Tibial nerve (tissue), 4 donors: ENCODE data around the gene LGSN. TPM values are rescaled to one million over a fixed set of nuclear protein-coding genes. Genes with fewer than 3 reads are reported as not detected.

ENCODE experiments used
- DNase-seq, 2 donors: peaks; one replicate each; pipeline ENCODE4 v3.0.0-alpha.2; 2019; ENCODE audit warnings: low spot score in 2 of 2
- H3K27ac ChIP-seq, 4 donors: fragments of 200-600 bp; sonication (generic) in 3 of 4; one replicate each; pipeline ENCODE4 v1.5.1; 2017 to 2019; ENCODE audit warnings: mild to moderate bottlenecking in 1 of 4
- H3K27me3 ChIP-seq, 2 donors: fragments of 200-600 bp; sonication (generic) in 1 of 2; one replicate each; pipeline versions ENCODE4 v1.5.1 to v1.6.0; 2017 to 2019
- H3K36me3 ChIP-seq, 3 donors: fragments of 200-600 bp; sonication (generic); one replicate each; pipeline ENCODE4 v1.5.1; 2018 to 2019
- H3K4me1 ChIP-seq, 4 donors: fragments of 200-600 bp; sonication (generic) in 3 of 4; one replicate each; pipeline ENCODE4 v1.5.1; 2017 to 2019
- H3K4me3 ChIP-seq, 4 donors: fragments of 200-600 bp; sonication (generic) in 3 of 4; one replicate each; pipeline ENCODE4 v1.5.1; 2017 to 2019; ENCODE audit warnings: mild to moderate bottlenecking in 1 of 4, moderate library complexity in 1 of 4
- H3K9me3 ChIP-seq, 4 donors: fragments of 200-600 bp; sonication (generic) in 3 of 4; one replicate each; pipeline ENCODE4 v1.5.1; 2017 to 2019
- EP300 ChIP-seq, 2 donors: sonication (generic); formaldehyde crosslinking; IDR thresholded peaks; one replicate each; pipeline ENCODE4 v1.6.1; 2017; ENCODE audit warnings: antibody characterized with exemption in 2 of 2, mild to moderate bottlenecking in 1 of 2
- POLR2A ChIP-seq, 2 donors: fragments of 450-650 bp; IDR thresholded peaks; one replicate each; pipeline ENCODE4 v1.6.1; 2017; ENCODE audit warnings: antibody characterized with exemption in 2 of 2, mild to moderate bottlenecking in 2 of 2, moderate library complexity in 2 of 2
- WGBS, 2 donors: methylation state at CpG; one replicate each; pipeline ENCODE4 v1.1.5; 2018; 5-methylcytosine and 5-hydroxymethylcytosine counted together
- total RNA-seq, 4 donors: library from RNA; depleted of rRNA; stranded (reverse); fragments of >200 nt; gene quantifications; one replicate each; pipeline ENCODE4 v1.1.0, GENCODE V29; 2016
- TF ChIP-seq, protein P1 (sequence below), 5 experiments: fragments of 200-600 bp in 3 of 5; fragments of 450-650 bp in 2 of 5; sonication (generic) in 3 of 5; IDR thresholded peaks; one replicate each; pipeline ENCODE4 v1.5.1; 2016 to 2019; ENCODE audit warnings: antibody characterized with exemption in 5 of 5, mild to moderate bottlenecking in 3 of 5, moderate library complexity in 2 of 5

The LGSN gene
- total RNA-seq, 4 donors from 2014 or later, result not detected

DNA sequence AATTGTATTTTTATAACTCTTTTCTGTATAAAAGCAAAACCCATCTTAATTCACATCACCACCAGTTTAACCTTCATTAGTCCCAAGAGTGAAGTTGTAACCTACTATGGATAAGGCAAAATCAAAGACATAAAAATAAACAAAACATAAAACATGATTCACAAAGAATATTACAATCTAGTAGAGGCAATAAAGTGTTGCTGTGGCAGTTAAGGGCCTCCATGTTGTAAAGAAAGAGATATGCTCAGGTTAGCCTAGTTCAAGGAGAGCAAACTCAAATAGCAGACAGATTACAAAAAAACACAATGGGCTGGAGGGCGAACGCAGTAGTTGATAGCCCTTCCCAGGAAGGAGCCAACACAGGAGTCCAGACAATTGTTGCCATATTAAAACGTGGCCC lies 13.4 kb downstream of the LGSN start:
- Histone ChIP-seq H3K4me1 (no peaks in the 10 kb centered on the region), H3K27me3 (no peaks in the 10 kb centered on the region), H3K27ac (no peak overlapping the region), H3K36me3 (no peaks in the 10 kb centered on the region), H3K4me3 (no peak overlapping the region), H3K9me3 (no peaks in the 10 kb centered on the region)
- 85 to 86% methylated on average over 3 of the region's 3 CpGs for WGBS, 2 donors
- no peak for TF ChIP-seq POLR2A (IDR thresholded peaks at IDR 0.05)
- TF ChIP-seq EP300 (IDR thresholded peaks at IDR 0.05), result no peak
- TF ChIP-seq, protein P1, sequence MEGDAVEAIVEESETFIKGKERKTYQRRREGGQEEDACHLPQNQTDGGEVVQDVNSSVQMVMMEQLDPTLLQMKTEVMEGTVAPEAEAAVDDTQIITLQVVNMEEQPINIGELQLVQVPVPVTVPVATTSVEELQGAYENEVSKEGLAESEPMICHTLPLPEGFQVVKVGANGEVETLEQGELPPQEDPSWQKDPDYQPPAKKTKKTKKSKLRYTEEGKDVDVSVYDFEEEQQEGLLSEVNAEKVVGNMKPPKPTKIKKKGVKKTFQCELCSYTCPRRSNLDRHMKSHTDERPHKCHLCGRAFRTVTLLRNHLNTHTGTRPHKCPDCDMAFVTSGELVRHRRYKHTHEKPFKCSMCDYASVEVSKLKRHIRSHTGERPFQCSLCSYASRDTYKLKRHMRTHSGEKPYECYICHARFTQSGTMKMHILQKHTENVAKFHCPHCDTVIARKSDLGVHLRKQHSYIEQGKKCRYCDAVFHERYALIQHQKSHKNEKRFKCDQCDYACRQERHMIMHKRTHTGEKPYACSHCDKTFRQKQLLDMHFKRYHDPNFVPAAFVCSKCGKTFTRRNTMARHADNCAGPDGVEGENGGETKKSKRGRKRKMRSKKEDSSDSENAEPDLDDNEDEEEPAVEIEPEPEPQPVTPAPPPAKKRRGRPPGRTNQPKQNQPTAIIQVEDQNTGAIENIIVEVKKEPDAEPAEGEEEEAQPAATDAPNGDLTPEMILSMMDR (IDR thresholded peaks at IDR 0.05), result no peak
- no peak for DNase-seq

DNA sequence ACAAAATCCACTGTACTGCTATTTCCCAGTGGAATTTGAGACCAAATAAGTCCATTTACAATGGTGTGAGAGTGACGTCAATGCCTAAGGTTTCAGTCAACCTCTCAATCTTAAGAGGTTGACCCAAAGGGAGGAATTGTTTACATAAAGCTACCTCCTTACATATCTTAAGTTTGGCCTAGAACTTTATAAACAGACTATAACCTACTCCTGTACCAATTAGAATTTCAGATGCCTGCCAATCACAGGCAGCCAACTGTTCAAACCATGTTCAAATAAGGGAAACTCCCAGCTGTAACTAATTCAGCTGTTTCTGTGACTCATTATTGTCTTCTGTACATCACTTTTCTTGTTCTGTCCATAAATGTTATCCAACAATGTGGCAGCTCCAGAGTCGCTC lies 14.5 kb downstream of the LGSN start:
- DNase-seq, result no peak
- Histone ChIP-seq H3K27ac (no peak overlapping the region), H3K9me3 (no peaks in the 10 kb centered on the region), H3K27me3 (no peaks in the 10 kb centered on the region), H3K4me3 (no peak overlapping the region), H3K36me3 (no peaks in the 10 kb centered on the region), H3K4me1 (no peaks in the 10 kb centered on the region)
- TF ChIP-seq POLR2A (IDR thresholded peaks at IDR 0.05) (no peak), EP300 (IDR thresholded peaks at IDR 0.05) (no peak)
- TF ChIP-seq, protein P1 (IDR thresholded peaks at IDR 0.05), result no peak
- WGBS, 2 donors, result 80 to 84% methylated on average over 2 of the region's 2 CpGs

- TF ChIP-seq EP300 (IDR thresholded peaks at IDR 0.05), result no peak
- no peak for TF ChIP-seq POLR2A (IDR thresholded peaks at IDR 0.05)
- TF ChIP-seq, protein P1 (IDR thresholded peaks at IDR 0.05), result no peak
- DNase-seq, result no peak
- Histone ChIP-seq H3K4me1 (no peaks in the 10 kb centered on the region), H3K4me3 (no peak overlapping the region), H3K27me3 (no peaks in the 10 kb centered on the region), H3K27ac (no peak overlapping the region), H3K9me3 (peaks cover 0 to 10% (median 0%) of the 10 kb centered on the region in 4 donors), H3K36me3 (no peaks in the 10 kb centered on the region)
Measured at GRCh38 chr6:63303476-63303875, 16.3 kb downstream of the LGSN start.

DNA sequence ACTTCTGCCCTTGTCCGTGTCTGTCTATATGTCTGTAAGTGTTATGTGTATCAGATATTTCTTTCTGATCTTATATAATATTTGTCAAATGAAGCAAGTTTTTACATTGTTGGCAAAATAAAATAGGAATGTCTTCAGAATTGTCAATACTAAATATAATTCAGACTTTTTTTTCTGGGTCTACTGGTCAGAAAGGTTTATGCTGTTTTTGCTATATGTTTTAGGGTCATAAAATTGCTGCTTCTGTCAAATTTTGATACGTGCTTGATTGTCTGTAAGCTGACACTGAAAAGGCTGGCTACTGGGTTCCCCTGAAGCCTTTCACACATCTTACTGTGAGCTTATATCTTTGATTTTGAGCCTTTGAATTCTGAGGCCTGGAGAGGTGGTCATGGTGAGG lies 20.1 kb downstream of the LGSN start:
- H3K27ac ChIP-seq, result no peak overlapping the region
- no peak overlapping the region for H3K4me3 ChIP-seq
- TF ChIP-seq, protein P1 (IDR thresholded peaks at IDR 0.05), result no peak
- no peak for TF ChIP-seq POLR2A (IDR thresholded peaks at IDR 0.05)
- TF ChIP-seq EP300 (IDR thresholded peaks at IDR 0.05), result no peak
- H3K27me3 ChIP-seq, result no peaks in the 10 kb centered on the region
- H3K36me3 ChIP-seq, result no peaks in the 10 kb centered on the region
- H3K4me1 ChIP-seq, result no peaks in the 10 kb centered on the region
- DNase-seq, result no peak
- WGBS, 2 donors, result 83 to 91% methylated on average over 2 of the region's 2 CpGs
- peaks cover 0 to 10% (median 0%) of the 10 kb centered on the region in 4 donors for H3K9me3 ChIP-seq

DNA sequence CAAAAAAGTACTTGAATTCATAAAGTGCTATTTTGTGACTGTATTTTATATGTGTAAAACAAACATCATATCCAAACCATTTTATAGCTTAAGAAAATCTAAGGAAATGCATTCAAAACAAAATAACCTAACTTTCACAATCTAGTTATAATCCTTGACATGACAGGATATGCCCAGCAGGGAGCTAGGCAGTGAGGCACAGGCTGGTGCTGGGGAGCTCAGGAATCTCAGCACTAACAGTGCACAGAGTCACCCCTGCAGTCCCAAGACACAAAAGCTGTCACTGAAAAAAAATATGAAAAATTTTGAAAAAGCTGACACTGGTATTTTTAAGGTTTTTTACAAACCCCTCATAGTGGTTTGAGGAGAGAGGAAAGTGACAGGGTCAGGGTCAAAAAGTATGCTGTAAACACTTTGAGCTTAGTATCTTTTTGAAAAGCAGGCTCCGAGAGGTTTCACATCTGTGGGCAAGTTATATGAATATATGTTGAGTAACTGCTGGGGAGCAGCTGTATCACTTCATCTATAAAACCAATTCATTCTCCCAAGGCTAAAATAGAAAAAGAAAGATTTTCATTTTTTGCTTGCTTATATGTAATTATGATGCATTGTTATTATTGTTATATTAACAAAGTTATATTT lies 24.1 kb downstream of the LGSN start:
- Histone ChIP-seq H3K4me3 (no peak overlapping the region), H3K4me1 (no peaks in the 10 kb centered on the region), H3K27me3 (no peaks in the 10 kb centered on the region), H3K36me3 (no peaks in the 10 kb centered on the region), H3K27ac (no peak overlapping the region), H3K9me3 (peaks cover 0 to 10% (median 0%) of the 10 kb centered on the region in 4 donors)
- DNase-seq, result no peak
- TF ChIP-seq, protein P1 (IDR thresholded peaks at IDR 0.05), result no peak
- TF ChIP-seq POLR2A (IDR thresholded peaks at IDR 0.05) (no peak), EP300 (IDR thresholded peaks at IDR 0.05) (no peak)
- 0 to 47% methylated on average over 1 of the region's 1 CpG for WGBS, 2 donors
